NCI-H1417 (cell line): ENCODE measurements around the gene ST14.
A peak's percentile ranks its signal among the peaks of the same experiment; 100 is the strongest.
"Not testable (repeated sequence)": the region's sequence is repeated elsewhere in the genome, so short reads cannot be mapped to it uniquely, and the experiment has no call there.

Experiments
- DNase-seq, 3 experiments: peaks; one replicate each; lab custom pipeline; 2025; lab: John Stamatoyannopoulos, UW

Gene ST14

DNA sequence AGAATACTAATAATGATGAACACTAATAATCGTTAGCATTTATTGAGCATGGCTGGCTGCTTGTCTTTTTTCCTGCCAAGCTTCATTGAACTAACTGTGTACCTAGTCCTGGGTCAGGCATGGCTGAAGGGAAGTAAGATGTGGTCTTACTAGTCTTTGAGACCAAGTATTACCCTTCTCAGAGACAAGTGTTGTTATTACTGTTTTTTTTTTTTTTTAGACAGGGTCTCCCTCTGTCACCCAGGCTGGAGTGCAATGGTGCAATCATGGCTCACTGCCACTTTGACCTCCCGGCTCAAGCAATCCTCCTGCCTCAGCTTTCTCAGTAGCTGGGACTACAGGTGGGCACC lies 4.6 kb downstream of the ST14 start:
- no peak for DNase-seq

DNA sequence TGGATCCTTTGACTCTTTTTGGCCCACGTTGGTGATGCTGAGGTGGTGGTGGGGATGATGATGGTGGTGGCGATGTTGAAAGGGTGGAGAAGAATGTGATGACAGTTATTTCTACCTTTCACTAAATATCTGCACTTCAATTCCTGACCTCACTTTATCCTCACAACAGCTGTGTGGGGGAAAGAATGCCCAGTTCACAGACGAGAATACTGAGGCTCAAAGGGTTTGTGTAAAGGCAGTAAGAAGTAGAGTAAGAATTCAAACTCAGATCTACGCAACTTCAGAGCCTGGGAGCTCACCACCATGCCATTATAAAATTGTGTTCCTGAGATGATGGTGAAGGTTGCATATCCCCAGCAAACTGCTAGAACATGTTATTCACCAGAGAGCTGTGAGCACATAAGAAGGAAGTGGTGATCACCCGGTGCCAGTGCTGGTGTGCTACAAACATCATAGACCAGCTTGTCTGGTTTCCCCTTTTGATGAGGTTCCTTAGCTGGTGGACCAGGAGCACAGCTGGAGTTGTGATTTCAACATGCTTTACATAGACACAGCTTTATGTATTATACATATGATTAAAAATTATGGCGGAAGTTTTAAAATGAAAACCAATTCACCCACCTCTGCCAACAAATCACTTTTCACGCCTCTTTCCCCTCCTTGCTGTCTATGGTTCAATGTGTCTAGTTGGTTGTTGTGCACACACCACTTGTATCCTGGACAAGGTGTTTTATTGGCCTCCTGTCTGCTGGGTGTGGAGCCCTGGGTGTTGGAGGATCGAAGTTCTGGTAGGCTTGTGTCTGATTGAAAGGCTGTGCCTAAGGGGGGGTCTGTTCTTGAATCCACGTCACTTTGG lies 6.2 kb downstream of the ST14 start:
- DNase-seq, result no peak

GRCh38 chr11:130166457-130166784 lies 6.8 kb downstream of the ST14 start:
- DNase-seq, result no peak

- DNase-seq, result no peak
Observed at GRCh38 chr11:130167146-130167545, 7.6 kb downstream of the ST14 start.

DNA sequence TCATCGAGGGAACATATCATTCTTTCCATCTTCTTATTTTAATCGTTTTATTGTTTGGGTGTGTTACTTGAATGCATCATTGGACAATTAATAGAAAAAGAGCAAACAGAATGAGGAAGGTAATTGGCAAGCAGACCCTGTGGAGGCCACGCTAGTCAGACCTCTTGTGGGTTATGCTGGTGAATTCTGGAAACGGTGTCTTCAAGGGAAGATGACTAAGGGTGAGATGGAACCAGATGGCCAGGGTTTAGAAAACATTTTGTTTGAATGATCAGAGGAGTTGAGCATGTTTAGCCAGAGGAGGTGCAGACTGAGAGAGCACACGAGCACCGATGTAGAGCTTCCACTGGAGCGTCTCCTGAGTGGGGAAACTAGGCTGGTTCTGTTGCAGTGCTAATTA lies 8.5 kb downstream of the ST14 start:
- no peak for DNase-seq

GRCh38 chr11:130170345-130170744 lies 10.8 kb downstream of the ST14 start:
- DNase-seq, result no peak

DNA sequence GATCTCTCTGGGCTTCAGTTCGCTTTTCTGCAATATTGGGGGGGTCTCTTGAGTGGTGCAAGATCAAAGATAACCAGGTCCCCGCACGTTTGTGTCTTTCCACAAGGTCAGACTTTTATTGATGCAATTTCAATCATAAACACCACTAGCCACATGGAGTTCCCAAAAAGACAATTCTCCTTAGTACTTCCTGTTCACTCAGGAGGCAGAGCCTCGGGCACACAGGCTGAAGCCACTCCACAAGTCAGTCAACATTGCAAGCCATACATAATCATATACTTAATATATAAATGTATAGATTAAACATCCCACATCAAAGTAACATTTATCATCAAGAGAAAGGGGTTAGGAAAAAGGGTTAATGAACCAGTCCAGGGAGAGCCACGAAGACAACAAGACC lies 12.0 kb downstream of the ST14 start:
- DNase-seq, result peak in 1 of 3 experiments; percentile 47

DNA sequence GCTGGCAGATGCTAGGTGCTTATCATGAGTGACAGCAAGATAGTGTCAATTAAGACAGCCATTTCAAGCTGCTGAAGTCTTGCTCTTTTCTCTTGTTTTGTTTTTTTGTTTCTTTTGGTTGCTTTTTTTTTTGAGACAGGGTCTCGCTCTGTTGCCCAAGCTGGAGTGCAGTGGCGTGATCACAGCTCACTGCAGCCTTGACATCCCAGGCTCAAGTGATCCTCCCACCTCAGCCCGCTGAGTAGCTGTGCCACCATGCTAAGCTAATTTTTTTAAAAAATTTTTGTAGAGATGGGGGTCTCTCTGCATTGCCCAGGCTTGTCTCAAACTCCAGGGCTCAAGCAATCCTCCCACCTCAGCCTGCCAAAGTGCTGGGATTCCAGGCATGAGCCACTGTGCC lies 12.4 kb downstream of the ST14 start:
- DNase-seq, result not testable (repeated sequence)

- no peak for DNase-seq
Observed at GRCh38 chr11:130174642-130175041, 15.1 kb downstream of the ST14 start.

DNA sequence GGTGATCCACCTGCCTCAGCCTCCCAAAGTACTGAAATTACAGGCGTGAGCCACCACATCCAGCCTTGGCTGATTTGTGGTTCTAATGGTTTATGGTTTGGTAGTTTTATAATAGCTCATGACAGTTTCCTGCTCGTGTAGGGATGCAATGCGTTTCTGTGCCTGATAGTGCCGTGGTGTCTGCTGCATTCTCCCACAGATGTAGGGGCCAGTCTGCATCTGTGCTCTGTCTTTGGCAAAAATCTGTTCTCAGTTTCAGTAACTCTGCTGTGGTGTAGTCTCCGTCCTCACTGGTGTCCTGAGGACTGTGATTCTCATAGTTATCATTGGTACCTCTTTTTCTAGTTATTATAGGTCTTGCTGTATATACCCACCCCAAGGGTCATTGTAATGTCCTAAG lies 16.3 kb downstream of the ST14 start:
- DNase-seq, result no peak

- DNase-seq, result peak in 1 of 3 experiments; percentile 28
Observed at GRCh38 chr11:130177782-130178181, 18.2 kb downstream of the ST14 start.

DNA sequence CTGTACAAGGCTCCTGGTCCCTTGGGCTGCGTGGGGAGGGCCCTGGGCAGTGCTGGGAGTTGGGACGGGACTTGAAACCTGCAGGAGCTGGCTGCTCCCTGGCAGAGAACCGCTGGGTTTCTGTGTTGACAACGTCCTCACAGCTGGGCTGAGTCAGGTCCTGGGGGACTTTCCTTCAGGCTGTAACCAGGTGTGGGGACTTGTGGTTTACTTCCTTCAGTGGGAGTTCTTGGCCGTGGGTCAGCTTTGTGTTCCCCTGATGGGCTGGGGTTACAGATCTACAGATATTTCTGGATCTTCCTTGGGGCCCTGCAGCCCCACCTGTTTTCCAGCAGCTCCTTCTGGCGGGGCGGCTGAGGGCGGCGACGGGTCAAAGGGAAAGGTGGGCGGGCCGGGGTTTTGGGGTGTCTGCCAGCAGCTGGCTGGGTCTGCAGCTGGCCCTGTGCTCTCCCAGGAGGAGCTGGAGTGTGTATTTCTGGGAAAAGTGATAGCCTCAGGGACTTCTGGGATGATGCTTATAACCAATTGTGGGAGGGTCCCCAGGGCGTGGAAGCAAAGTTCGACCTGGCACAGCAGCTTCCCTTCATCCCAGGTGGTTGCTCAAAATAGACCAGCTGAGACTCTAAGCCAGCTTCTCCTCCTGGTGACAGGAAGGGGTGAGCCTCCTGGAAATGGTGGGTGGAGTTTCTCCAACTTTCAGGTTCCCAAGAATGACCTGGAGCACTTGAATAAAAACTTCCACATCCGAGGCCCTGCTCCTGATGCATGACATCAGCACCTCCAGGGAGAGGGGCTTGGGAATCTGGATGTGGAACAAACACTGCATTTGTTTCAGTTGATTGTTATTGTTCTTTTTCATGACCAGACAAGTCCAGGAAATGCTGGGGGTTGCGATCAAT lies 19.1 kb downstream of the ST14 start:
- peak in 2 of 3 experiments; percentile 13 to 64 for DNase-seq

GRCh38 chr11:130179396-130180306 lies 20.1 kb downstream of the ST14 start:
- DNase-seq, result peak; percentile 65 to 90 (median 69)

GRCh38 chr11:130180491-130180890 lies 20.9 kb downstream of the ST14 start:
- peak in 1 of 3 experiments; percentile 18 for DNase-seq

DNA sequence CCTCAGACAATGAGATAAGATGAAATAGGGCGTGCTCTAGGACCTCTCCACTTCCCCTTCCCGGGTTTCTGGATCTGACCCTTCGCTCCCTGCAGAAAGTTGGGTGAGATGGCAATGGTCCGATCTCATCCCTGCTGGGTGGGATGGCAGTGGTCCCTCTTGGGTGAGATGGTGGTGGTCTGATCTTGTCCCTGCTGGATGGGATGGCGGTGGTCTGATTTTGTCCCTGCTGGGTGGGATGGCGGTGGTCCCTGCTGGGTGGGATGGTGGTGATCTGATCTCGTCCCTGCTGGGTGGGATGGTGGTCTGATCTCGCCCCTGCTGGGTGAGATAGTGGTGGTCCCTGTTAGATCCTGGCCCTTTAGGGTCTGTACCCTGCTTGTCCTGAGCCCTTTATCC lies 21.3 kb downstream of the ST14 start:
- DNase-seq, result no peak

DNA sequence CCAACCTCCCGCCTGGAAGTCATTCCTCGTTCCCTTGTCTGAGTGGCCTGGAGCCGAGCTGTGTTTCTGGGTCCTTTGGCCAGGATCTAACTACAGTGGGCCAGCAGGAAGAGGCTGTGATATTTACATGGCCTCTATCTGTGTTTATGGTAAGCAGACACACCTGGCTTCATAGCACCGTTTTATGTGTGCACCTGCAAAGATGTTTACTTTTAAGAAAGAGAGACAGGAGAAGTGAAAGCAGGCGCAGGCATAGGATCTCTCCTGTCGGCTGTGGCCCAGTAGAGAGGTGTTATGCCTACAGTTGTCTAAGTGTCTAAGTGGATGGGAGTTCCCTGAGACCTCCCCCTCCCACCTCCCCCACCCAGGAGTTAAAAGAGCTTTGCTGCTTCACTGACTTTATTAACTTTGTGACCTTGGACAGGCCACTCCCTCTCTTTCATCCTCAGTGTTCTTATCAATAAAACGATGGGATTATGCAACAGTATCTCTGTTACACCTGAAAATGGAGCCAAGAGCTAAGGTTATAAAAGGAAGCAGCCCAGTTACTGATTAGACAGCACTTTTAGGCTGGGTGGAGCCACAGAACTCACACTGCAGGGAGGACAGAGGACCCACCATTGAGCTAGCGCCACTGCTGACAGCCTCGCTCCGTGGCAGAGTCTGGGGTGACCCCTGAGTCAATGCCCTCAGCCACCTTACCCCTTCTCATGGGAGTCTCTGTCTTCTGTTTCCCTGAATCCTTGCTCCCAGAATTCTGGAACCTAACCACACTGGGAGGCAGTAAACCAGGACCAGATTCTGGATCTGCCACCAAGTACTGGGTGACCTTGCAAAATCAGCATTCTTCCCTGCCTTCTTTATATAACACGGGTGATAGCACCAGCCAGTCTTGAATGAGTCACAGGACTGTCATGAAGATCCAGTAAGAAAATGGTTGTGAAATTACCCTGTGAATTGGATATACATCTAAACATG lies 22.0 kb downstream of the ST14 start:
- DNase-seq, result peak; percentile 79 to 91 (median 86)

DNA sequence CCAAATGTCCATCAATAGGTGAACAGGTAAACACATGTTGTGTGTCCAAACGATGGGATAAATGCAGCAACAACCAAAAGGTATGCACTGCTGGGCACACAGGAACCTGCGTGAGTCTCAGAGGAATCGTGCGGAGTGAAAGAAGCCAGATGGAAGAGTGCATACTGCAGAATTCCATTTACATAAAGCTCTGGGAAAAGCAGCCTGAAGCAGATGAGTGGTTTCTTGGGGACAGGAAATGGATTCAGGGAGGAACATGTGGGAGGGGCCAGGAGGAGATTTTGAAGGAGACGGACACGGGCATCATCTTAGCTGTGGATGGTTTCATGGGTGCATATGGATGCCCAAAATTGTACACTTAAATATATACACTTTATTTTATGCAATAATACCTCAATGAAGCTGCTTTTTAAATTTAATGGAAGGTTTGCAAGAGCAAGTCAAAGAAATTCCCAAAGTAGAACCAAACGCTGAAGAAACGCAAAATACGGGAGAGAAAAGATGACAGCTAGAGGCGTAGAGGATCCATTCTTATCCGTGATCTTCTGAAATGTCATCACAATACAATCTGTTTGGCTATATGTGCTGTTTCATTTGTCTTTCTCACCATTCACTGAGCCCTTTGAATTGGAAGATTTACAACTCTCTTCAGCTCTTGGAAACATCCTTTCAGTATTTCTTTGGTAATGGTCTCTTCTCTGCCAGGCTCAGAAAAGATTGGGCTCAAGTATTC lies 24.5 kb downstream of the ST14 start:
- DNase-seq, result peak in 1 of 3 experiments; percentile 10

DNA sequence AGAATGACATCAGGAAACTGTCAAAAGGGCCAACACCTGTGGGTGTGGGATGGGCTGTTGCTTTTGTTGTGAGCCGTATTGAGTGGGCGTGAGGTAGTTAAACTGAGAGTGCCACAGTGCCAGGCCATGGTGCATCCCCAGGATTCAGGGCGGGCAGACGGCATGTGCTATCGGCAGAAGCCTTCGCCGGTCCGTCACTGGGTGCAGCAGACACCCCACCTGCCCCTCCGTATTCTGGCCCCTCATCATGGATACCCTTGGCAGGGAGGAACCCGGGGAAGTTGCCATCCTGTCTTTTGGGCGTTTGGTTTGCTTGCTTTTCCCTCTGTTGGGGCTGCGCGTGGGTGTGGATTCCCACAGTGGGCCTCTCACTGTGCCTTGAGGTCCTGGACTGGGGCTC lies 27.5 kb downstream of the ST14 start:
- no peak for DNase-seq

- DNase-seq, result no peak
Observed at GRCh38 chr11:130188047-130188446, 28.5 kb downstream of the ST14 start.
